Measurements from ENCODE around the gene RORC.
A peak's percentile ranks its signal among the peaks of the same experiment; 100 is the strongest.
"Not testable (repeated sequence)": the region's sequence is repeated elsewhere in the genome, so short reads cannot be mapped to it uniquely, and the experiment has no call there.

The RORC gene

DNA sequence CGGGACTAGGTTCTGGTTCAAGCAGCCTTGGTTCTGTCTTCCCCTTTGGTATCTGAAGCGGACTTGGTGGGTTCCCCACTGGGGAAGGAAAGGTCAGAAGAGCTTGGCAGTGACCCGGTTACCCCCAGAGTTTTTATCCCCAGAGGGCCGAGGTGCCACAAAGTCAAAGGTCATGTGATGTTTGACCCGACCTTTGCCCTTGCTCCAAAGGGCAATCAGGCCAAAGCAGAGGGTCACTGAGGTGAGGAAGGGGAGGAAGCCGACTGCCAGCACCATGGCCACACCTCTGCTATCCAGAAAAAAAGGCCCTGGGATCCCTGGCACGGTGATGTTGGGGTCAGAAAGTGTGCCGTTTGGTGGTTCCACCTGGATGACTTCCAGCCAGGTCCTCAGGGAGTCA, 30.8 kb downstream of the RORC start:
- no peak overlapping the region for H3K9ac ChIP-seq (ENCODE audit: low read length)
- H3K4me1 ChIP-seq (ENCODE audit: control insufficient read depth, low read depth, low read length), result no peaks in the 10 kb centered on the region
- no peak overlapping the region for H3K27ac ChIP-seq (ENCODE audit: low read length)
- H3K4me3 ChIP-seq (ENCODE audit: low read length), result no peak overlapping the region
- H3K27me3 ChIP-seq (ENCODE audit: control insufficient read depth, insufficient read depth, low read length), result no peaks in the 10 kb centered on the region
- H3K9me3 ChIP-seq (ENCODE audit: control insufficient read depth, low read depth, low read length), result no peaks in the 10 kb centered on the region
- H3K36me3 ChIP-seq (ENCODE audit: control insufficient read depth, low read depth, low read length), result no peaks in the 10 kb centered on the region

DNA sequence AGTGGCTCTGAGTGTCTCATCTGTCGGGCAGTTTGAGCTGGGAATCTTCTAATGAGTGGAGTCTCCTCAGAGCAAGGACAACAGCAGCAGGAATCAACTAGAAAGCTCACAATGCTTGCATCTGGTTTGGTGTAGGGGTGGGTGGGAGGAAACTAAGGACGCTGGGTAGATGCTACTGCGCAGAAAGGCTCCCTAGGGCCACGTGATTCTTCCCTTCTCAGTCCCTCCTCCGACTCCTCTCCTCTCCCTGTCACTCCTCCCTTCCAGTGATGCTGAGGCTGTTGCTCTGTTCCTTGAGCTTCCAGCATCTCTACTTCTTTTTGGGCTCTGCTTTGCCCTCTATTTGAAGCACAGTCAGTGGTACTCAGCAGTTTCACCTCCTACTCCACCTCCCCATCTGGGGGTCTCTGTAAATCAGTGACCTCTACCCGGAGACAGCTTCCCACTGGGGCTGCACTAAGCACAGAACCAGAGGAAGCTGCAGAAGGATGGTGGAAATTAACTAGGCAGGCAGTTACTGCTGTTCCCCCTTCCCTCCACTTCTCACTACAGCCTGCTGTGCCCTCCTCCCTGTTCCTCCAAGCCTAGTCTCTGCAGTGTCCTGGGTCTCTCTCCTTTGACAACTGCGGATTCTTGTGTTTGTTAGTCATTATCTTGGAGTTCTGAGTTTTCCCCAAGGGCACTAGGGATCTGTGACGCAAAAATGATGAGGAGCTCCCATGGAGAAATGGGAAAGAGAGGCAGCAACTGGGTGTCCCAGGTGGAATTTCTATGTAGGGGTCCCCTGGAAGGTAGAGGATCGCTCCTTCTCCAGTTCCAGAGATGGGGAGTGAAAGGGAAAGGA, 32.2 kb downstream of the RORC start:
- Histone ChIP-seq H3K27ac (ENCODE audit: low read length) (no peak overlapping the region), H3K9ac (ENCODE audit: low read length) (no peak overlapping the region)

DNA sequence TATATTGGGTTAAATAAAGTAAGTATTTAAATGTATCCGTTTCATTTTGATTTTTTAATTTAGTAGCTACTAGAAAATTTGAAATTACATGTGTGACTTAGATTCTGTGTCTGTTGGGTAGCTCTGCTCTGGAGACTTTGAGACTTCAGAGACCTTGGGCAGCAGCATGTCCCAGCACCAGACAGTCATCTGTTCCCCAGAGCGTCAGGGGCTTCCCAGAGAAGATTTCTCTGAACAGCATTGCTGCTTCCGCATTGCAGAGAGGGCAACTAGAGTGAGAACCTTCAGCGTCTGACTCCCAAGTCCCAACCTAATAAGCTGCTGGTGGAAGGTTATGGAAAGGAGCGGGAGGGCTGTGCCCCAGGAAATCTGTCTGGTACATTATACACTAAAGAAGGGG, 33.0 kb downstream of the RORC start:
- Histone ChIP-seq H3K27me3 (ENCODE audit: control insufficient read depth, insufficient read depth, low read length) (no peaks in the 10 kb centered on the region), H3K9ac (ENCODE audit: low read length) (no peak overlapping the region), H3K4me1 (ENCODE audit: control insufficient read depth, low read depth, low read length) (no peaks in the 10 kb centered on the region), H3K9me3 (ENCODE audit: control insufficient read depth, low read depth, low read length) (no peaks in the 10 kb centered on the region), H3K36me3 (ENCODE audit: control insufficient read depth, low read depth, low read length) (no peaks in the 10 kb centered on the region), H3K4me3 (ENCODE audit: low read length) (no peak overlapping the region), H3K27ac (ENCODE audit: low read length) (no peak overlapping the region)

More for the DNA sequence above, 32.2 kb downstream of the RORC start:
- H3K4me1 ChIP-seq (ENCODE audit: control insufficient read depth, low read depth, low read length), result no peaks in the 10 kb centered on the region
- no peaks in the 10 kb centered on the region for H3K36me3 ChIP-seq (ENCODE audit: control insufficient read depth, low read depth, low read length)
- no peak overlapping the region for H3K4me3 ChIP-seq (ENCODE audit: low read length)
- no peaks in the 10 kb centered on the region for H3K27me3 ChIP-seq (ENCODE audit: control insufficient read depth, insufficient read depth, low read length)
- no peaks in the 10 kb centered on the region for H3K9me3 ChIP-seq (ENCODE audit: control insufficient read depth, low read depth, low read length)

DNA sequence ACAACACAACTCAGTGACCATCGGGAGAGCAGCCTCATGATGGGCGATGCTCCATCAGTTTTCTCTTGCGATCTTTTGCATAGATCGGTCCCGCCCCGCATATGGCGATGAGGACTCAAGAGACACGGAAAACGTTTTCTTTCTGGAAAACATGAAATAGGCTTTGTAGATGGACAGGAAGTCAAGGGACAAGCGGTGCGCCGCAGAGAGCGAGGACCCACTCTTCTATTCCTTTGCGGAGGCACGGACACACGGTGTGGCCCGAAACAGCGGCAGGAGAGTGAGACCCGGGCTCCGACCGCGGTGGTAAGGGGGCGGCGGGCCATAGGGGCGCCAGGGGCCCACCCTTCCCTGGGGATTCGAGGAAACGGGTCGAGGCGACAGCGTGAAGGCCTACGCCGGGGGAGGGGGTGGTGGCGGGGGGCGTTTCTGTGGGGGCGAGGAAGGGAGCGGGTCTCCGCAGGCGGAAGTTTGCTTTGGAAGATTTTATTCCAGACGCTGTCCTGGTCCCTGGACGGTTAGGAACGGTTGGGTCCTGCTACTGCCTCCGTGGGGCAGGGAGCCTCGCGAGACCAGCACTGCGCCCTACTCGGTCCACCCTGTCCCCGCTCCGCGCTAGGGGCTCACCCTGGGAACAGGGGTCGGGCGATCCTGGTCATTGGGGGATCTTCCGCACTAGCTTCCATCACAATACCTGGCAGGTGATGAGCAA, 40.5 kb downstream of the RORC start:
- Histone ChIP-seq H3K27me3 (ENCODE audit: control insufficient read depth, insufficient read depth, low read length) (no peaks in the 10 kb centered on the region), H3K9me3 (ENCODE audit: control insufficient read depth, low read depth, low read length) (no peaks in the 10 kb centered on the region), H3K27ac (ENCODE audit: low read length) (no peak overlapping the region), H3K4me3 (ENCODE audit: low read length) (peak overlapping the region; percentile 98), H3K36me3 (ENCODE audit: control insufficient read depth, low read depth, low read length) (no peaks in the 10 kb centered on the region), H3K4me1 (ENCODE audit: control insufficient read depth, low read depth, low read length) (peaks cover 8% of the 10 kb centered on the region), H3K9ac (ENCODE audit: low read length) (peak overlapping the region; percentile 41)

DNA sequence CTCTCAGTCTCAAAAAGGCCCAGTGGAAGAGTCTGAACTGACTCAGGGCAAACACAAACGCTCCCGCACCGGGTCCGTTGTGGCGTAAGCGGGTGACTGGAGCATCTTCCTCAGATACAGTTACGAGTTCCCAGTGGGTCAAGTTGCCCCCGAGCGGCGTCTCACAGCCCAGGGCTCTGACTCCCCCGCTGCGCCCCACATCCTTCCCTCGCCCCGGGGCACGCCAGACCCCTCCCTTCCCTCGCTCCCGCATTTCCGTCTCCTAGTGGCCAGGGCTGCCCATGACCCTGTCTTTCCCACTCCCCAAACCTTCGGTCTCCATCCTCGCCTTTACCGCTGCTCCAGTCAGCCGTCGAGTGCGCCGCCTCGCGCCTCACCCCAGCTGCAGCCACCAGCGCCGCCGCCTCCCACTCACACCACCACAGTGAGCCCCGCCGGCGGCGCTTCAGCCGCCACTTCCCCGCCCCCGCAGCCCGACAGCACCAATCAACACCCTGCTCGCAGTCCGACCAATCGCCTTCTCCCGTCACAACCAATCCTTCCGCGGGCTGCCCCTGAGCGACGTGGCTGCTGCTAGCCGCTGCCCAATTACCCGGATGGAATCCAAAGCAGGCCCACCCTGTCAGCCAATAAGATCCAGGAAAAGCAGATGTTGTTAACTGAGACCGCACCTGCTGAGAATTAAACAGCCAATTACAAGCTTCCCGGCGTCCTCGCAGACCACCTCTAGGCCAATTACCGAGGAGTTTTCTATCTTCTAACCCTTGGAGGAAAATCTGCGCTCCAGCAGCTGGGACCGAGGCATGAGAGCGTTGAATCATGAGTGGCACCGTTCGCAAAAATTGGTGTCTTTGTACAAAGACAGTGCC, 41.3 kb downstream of the RORC start, which contains the start of gene TDRKH:
Gene TDRKH, minus strand, starts transcription at position 430 of the 869 bp plus-strand sequence. CDS start 7,478 bp downstream, outside the sequence.
- Histone ChIP-seq H3K27ac (ENCODE audit: low read length) (peak within 1 kb of the TSS; percentile 11), H3K4me1 (ENCODE audit: control insufficient read depth, low read depth, low read length) (peaks cover 8% of the 10 kb centered on the region), H3K9me3 (ENCODE audit: control insufficient read depth, low read depth, low read length) (no peaks in the 10 kb centered on the region), H3K36me3 (ENCODE audit: control insufficient read depth, low read depth, low read length) (no peaks in the 10 kb centered on the region), H3K4me3 (ENCODE audit: low read length) (peak within 1 kb of the TSS; percentile 98), H3K27me3 (ENCODE audit: control insufficient read depth, insufficient read depth, low read length) (no peaks in the 10 kb centered on the region), H3K9ac (ENCODE audit: low read length) (peak within 1 kb of the TSS; percentile 51)

DNA sequence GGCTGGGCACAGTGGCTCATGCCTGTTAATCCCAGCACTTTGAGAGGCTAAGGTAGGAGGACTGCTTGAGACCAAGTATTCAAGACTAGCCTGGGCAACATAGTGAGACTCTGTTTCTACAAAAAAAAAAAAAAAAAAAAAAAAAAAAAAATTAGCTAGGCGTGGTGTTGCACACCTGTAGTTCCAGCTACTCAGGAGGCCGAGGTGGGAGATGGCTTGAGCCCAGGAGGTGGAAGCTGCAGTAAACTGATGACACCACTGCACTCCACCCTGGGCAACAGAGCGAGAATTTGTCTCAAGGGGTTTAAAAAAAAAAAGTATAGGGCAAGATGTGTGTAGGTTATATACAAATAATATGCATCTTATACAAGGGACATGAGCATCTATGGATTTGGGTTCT, 43.9 kb downstream of the RORC start:
- H3K27ac ChIP-seq (ENCODE audit: low read length), result no peak overlapping the region
- H3K9me3 ChIP-seq (ENCODE audit: control insufficient read depth, low read depth, low read length), result no peaks in the 10 kb centered on the region
- H3K27me3 ChIP-seq (ENCODE audit: control insufficient read depth, insufficient read depth, low read length), result no peaks in the 10 kb centered on the region

DNA sequence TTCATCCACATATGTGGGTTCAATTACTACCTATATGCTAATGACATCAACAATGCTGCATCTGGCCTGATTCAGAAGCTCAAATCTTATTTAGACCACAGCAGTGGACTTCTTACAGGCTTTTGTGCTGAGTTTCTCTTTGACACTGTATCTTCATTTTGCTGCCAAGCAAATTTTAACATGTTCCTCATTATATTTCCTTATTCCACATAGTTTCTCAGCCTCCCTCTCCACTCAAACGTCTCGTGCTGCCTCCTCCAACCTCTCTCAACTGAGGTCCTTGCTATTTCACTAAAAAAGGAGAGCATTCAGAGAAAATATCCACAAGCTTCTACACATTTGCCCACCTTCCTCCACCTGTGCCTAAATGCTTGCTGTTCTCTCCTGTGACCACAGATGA, 47.8 kb downstream of the RORC start:
- H3K27me3 ChIP-seq (ENCODE audit: control insufficient read depth, insufficient read depth, low read length), result no peaks in the 10 kb centered on the region
- H3K9me3 ChIP-seq (ENCODE audit: control insufficient read depth, low read depth, low read length), result no peaks in the 10 kb centered on the region
- H3K4me1 ChIP-seq (ENCODE audit: control insufficient read depth, low read depth, low read length), result no peaks in the 10 kb centered on the region
- H3K27ac ChIP-seq (ENCODE audit: low read length), result no peak overlapping the region
- no peak overlapping the region for H3K9ac ChIP-seq (ENCODE audit: low read length)
- H3K36me3 ChIP-seq (ENCODE audit: control insufficient read depth, low read depth, low read length), result peaks cover 8% of the 10 kb centered on the region
- H3K4me3 ChIP-seq (ENCODE audit: low read length), result no peak overlapping the region

More for the DNA sequence above, 43.9 kb downstream of the RORC start:
- peaks cover 8% of the 10 kb centered on the region for H3K4me1 ChIP-seq (ENCODE audit: control insufficient read depth, low read depth, low read length)
- no peak overlapping the region for H3K4me3 ChIP-seq (ENCODE audit: low read length)
- H3K9ac ChIP-seq (ENCODE audit: low read length), result no peak overlapping the region
- H3K36me3 ChIP-seq (ENCODE audit: control insufficient read depth, low read depth, low read length), result no peaks in the 10 kb centered on the region

DNA sequence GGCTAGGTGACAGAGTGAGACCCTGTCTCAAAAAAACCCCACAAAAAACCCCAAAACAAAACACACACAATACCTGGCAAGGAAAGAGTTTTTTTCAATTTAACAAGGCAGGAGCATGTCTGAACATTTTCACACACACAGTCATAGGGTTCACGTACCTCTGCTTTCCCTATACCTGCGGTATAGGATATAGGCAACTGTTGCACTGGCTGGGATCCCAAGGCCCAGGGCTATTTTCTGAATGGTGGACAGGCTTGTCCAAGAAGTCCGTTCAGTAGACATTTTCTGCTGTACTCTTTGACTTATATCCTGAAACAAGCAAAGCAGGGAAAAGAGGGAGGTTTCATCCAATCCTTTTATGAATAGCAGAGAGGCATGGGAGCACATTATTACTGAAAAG, 48.9 kb downstream of the RORC start:
- Histone ChIP-seq H3K9ac (ENCODE audit: low read length) (no peak overlapping the region), H3K9me3 (ENCODE audit: control insufficient read depth, low read depth, low read length) (no peaks in the 10 kb centered on the region), H3K4me3 (ENCODE audit: low read length) (no peak overlapping the region), H3K27me3 (ENCODE audit: control insufficient read depth, insufficient read depth, low read length) (no peaks in the 10 kb centered on the region), H3K36me3 (ENCODE audit: control insufficient read depth, low read depth, low read length) (peaks cover 13% of the 10 kb centered on the region), H3K27ac (ENCODE audit: low read length) (no peak overlapping the region), H3K4me1 (ENCODE audit: control insufficient read depth, low read depth, low read length) (no peaks in the 10 kb centered on the region)

DNA sequence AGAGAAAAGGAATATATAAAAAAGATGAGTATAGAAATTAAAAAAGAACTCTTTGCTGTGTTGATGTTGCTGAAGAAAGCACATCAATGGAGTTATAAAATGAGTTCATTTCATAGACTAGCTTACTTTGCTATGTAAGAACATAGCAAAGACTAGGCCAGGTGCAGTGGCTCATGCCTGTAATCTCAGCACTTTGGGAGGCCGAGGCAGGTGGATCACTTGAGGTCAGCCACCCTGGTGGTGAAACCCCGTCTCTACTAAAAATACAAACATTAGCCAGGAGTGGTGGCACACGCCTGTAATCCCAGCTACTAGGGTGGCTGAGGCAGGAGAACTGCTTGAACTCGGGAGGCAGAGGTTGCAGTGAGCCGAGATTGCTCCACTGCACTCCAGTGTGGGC, 49.6 kb downstream of the RORC start:
- H3K36me3 ChIP-seq (ENCODE audit: control insufficient read depth, low read depth, low read length), result peaks cover 13% of the 10 kb centered on the region
- not testable (repeated sequence) for H3K4me3 ChIP-seq (ENCODE audit: low read length); H3K27me3 ChIP-seq (ENCODE audit: control insufficient read depth, insufficient read depth, low read length); H3K27ac ChIP-seq (ENCODE audit: low read length); H3K9ac ChIP-seq (ENCODE audit: low read length); H3K4me1 ChIP-seq (ENCODE audit: control insufficient read depth, low read depth, low read length); H3K9me3 ChIP-seq (ENCODE audit: control insufficient read depth, low read depth, low read length)

DNA sequence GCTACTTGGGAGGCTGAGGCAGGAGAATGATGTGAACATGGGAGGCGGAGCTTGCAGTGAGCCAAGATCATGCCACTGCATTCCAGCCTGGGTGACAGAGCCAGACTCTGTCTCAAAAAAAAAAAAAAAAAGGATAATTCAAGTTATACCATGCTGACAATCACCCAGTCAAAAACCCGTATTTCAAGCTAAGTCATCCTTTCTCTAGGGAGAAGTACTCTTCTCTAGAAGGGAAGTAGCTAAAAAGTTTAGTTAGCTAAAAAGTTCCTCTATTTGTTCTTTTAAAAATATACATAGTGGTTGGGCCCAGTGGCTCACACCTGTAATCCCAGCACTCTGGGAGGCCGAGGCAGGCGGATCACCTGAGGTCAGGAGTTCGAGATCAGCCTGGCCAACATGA, 50.9 kb downstream of the RORC start:
- peaks cover 21% of the 10 kb centered on the region for H3K36me3 ChIP-seq (ENCODE audit: control insufficient read depth, low read depth, low read length)
- H3K27ac ChIP-seq (ENCODE audit: low read length); H3K9me3 ChIP-seq (ENCODE audit: control insufficient read depth, low read depth, low read length); H3K4me3 ChIP-seq (ENCODE audit: low read length); H3K4me1 ChIP-seq (ENCODE audit: control insufficient read depth, low read depth, low read length); H3K27me3 ChIP-seq (ENCODE audit: control insufficient read depth, insufficient read depth, low read length); H3K9ac ChIP-seq (ENCODE audit: low read length): not testable (repeated sequence)

DNA sequence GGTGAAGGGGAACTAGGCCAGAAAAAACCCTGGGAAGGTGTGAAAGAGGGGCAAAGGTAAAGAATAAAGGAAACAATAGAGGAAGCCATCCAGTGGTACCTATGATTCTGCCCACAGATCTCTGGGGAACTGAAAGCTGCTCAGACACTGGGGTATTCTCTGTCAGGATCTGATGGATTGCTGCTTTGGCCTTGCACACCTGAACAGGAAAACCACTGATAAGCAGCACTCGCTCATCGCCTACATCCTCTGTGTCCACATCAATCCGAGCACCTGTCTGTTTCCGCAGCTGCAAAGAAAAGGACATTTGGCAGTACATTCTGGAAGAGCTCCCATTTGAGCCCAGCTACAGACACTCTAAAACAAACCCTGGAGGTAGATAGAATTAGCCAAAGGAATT, 51.8 kb downstream of the RORC start:
- Histone ChIP-seq H3K9me3 (ENCODE audit: control insufficient read depth, low read depth, low read length) (no peaks in the 10 kb centered on the region), H3K4me1 (ENCODE audit: control insufficient read depth, low read depth, low read length) (no peaks in the 10 kb centered on the region), H3K36me3 (ENCODE audit: control insufficient read depth, low read depth, low read length) (peaks cover 29% of the 10 kb centered on the region), H3K4me3 (ENCODE audit: low read length) (no peak overlapping the region), H3K27ac (ENCODE audit: low read length) (no peak overlapping the region), H3K27me3 (ENCODE audit: control insufficient read depth, insufficient read depth, low read length) (no peaks in the 10 kb centered on the region), H3K9ac (ENCODE audit: low read length) (no peak overlapping the region)

Data from iPS-18a (cell line).